GM12873 (cell line): ENCODE data around the gene MRGPRF.

Experiments used
- CTCF ChIP-seq: IDR thresholded peaks from 2 replicates; pipeline ENCODE4 v1.5.1; 2012; ENCODE audit warnings: low read depth, mild to moderate bottlenecking, moderate library complexity, low read length, control low read depth; ENCODE audit not compliant: insufficient read depth; ENCODE audit errors: missing control alignments

Gene MRGPRF

GRCh38 chr11:68994161-68994893 lies 18.7 kb downstream of the MRGPRF start:
- TF ChIP-seq CTCF: no peak

- no peak for TF ChIP-seq CTCF
These were observed 19.5 kb downstream of the MRGPRF start for GRCh38 chr11:68993546-68993945.

DNA sequence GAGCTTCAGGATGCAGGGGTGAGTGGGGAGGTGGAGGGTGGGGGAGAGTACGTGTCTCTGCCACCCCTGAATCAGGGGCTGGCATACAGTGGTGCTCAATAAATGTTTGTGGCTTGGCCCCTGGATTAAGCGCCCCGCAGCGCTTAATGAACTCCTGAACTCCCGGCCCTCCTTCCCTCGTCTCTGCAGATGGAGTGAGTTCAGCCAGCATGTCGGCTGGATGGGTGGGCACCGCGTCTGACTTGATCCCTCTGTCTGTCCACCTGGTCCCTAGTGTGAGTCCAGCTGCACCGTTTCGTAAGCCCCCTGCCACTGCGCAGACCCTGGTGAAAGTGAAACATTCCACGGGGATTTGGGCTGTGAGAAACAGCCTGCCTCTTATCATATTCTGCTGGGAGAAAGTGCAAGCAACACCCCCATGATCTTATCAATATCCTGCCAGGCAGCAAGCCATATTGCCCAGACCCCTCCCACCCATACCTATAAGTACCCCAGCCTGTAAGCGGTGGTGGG lies 20.2 kb downstream of the MRGPRF start:
- TF ChIP-seq CTCF: no peak

DNA sequence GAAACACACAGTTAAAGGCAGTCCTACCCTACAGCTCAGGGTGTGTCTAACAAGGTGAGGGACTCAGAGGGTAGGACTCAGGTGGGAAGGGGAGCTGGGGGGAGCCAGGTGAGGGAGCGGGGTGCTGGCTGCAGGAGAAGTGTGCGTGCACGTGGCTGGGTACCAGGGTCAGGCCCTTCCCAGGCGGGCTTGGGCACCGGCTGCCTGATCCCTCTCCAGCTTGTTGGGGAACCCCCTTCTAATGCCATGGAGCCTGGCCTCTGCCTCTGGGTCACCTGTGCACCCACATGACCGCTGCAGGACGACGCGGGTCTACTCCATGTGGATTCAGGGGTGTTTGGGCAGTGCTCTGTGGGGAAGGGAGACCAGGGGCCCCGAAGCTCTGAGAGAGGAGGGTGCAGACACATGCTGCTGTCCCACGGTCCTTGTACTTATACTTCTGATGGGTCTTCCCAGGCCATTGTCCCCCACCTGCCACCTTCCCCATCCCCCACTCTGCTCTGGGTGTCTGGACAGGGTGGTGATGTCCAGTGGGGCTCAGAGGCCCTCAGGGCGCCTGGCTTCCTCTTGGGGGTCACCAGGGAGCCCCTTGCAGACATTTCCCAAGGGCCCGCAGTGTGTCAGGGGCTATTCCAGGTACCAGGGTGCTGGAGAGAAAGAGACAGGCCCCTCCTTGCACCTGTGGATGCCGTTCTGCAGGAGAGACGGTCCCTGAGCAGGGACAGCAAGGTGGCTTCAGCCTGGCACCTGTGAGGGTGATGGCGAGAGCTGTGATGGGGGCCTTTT lies 21.9 kb downstream of the MRGPRF start:
- TF ChIP-seq CTCF: no peak

- TF ChIP-seq CTCF: no peak
These were observed 23.0 kb downstream of the MRGPRF start for GRCh38 chr11:68989936-68990606.

DNA sequence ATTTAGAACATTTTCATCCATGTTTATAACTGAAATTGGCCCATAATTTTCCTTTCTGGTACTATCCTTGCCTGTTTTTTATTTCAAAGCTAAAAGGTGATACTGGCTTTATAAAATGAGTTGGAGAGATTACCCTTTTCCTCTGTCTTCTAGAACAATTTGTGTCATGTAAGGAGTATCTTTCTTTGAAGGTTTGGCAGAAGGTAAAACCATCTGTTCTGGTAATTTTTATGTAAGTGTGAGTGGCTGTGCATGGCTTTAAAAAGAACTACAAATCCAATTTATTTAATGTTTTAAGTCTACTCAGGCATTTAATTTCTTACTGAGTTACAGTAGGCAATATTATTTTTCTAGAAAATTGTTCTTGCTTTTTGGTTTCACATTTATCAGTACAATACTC lies 24.6 kb downstream of the MRGPRF start:
- no peak for TF ChIP-seq CTCF

DNA sequence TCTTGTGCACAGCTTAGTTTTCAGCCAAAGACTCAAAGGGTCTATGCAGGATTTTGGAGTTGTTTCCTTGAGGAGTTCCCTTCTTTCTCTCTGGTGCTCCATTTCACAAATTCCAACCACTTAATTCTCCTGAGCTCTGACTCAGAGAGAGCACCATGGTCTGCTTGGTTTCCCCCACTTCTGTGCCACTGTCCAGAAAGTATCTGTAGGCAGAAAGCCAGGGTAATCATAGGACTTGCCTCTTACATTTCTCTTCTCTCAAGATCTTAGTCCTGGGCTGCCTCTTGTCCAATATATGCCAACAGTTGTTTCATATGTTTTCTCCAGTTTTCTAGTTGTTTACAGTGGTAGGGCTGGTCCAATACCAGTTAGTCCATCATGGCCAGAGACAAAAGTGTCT lies 25.8 kb downstream of the MRGPRF start:
- TF ChIP-seq CTCF: no peak
